BE2C (cell line): ENCODE data around the gene FREM1.

ENCODE experiments used
- DNase-seq: peaks from one replicate; pipeline ENCODE4 v3.0.0-alpha.2; 2020
- H3K27me3 ChIP-seq: fragments of 250-450 bp; sonication (Bioruptor Pico); 2 replicates; pipeline ENCODE4 v1.5.1; 2020; ENCODE audit warnings: mild to moderate bottlenecking
- H3K36me3 ChIP-seq: fragments of 250-450 bp; sonication (Bioruptor Pico); 2 replicates; pipeline ENCODE4 v1.5.1; 2020; ENCODE audit warnings: mild to moderate bottlenecking
- H3K4me1 ChIP-seq: fragments of 250-450 bp; sonication (Bioruptor Pico); 2 replicates; pipeline ENCODE4 v1.5.1; 2020
- H3K4me3 ChIP-seq: 2 replicates; pipeline ENCODE4 v1.5.1; 2011; ENCODE audit warnings: low read depth, low read length
- H3K9me3 ChIP-seq: fragments of 250-450 bp; sonication (Bioruptor Pico); 2 replicates; pipeline ENCODE4 v1.5.1; 2020
- TF ChIP-seq, protein P1 (sequence below): IDR thresholded peaks from 2 replicates; pipeline ENCODE4 v1.5.1; 2012; ENCODE audit warnings: mild to moderate bottlenecking, low read depth, low read length

Gene FREM1

DNA sequence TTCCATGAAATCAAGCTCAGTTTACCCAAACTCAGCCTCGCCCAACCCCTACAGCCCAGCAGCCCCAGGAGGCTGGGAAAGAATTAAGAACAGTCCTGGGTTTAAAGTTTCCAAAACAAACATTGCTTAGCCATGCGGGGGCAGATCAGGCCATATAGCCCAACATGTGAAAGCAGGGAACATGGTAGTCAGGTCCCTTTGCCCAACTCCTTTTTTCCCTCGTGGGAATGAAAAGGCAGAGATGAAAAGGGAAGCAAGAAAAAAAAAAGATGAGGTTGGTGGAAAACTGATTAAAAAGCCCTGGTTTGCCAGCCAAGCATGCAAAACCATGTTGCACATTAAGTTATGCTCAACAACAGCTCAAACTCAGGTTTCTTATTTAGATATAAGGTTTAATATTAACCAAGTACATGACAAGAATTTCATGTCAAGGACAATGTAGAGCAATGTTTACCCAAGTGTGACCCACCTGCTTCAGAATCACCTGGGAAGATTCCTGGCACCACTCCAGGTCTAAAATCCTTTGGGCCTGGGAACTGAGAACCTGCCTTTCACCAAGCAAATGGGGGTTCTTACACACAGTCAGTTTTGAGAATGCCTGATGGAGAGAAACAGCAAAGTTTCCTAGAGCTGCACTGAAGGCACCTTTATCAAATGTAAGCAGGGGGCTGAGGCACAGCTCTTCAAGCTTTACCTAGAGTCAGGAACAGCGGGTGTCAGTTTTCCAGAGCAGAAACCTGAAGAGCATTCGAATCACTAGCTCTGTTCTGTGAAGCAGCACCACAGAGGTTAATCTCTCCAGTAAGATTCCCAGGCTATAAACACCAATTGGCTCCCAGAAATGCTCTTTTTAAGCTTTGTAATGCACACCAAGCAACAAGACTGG is 1.7 kb downstream of the FREM1 start:
- TF ChIP-seq, protein P1, sequence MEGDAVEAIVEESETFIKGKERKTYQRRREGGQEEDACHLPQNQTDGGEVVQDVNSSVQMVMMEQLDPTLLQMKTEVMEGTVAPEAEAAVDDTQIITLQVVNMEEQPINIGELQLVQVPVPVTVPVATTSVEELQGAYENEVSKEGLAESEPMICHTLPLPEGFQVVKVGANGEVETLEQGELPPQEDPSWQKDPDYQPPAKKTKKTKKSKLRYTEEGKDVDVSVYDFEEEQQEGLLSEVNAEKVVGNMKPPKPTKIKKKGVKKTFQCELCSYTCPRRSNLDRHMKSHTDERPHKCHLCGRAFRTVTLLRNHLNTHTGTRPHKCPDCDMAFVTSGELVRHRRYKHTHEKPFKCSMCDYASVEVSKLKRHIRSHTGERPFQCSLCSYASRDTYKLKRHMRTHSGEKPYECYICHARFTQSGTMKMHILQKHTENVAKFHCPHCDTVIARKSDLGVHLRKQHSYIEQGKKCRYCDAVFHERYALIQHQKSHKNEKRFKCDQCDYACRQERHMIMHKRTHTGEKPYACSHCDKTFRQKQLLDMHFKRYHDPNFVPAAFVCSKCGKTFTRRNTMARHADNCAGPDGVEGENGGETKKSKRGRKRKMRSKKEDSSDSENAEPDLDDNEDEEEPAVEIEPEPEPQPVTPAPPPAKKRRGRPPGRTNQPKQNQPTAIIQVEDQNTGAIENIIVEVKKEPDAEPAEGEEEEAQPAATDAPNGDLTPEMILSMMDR, result no peak
- Histone ChIP-seq H3K9me3 (no peaks in the 10 kb centered on the region), H3K36me3 (no peaks in the 10 kb centered on the region), H3K27me3 (no peaks in the 10 kb centered on the region), H3K4me1 (peaks cover 6% of the 10 kb centered on the region), H3K4me3 (no peak overlapping the region)
- DNase-seq, result no peak

DNA sequence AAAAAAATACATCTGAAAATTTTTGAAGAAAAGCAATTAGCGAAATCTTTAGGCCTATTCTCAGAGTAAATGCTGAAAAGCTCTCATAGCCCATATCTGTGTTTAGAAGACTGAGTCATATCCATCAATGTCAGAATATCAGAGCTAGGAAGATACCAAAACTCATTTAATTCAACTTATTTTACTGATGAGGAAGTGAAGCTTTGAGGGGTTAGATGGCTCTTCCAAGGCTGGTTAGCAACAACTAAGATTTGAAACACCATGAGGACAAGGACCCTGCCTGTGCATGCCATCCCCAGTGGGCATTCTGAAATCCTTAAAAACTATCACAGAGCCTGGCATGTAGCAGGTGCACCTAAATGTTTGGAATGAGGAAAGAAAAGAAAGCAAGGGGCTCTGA is 2.5 kb downstream of the FREM1 start:
- Histone ChIP-seq H3K9me3 (no peaks in the 10 kb centered on the region), H3K36me3 (no peaks in the 10 kb centered on the region), H3K27me3 (no peaks in the 10 kb centered on the region), H3K4me1 (peaks cover 6% of the 10 kb centered on the region), H3K4me3 (no peak overlapping the region)
- TF ChIP-seq, protein P1, result no peak
- no peak for DNase-seq

DNA sequence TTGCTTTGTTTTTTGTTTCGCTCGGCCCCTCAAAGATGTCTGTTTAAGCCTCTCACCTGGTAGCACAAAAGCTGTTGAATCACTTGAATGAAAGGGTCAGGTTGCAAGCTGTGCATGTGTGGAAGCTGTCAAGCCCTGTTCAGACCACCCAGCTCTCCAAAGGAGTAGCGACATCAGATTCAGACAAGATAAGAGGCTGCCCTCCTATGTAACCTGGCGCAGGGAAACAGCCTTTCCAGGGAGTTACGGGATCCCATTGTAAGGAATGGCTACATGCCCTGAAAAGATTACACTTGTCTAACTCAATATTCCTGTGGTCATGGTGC is 2.9 kb downstream of the FREM1 start:
- H3K9me3 ChIP-seq, result no peaks in the 10 kb centered on the region
- TF ChIP-seq, protein P1, result no peak
- H3K4me3 ChIP-seq, result no peak overlapping the region
- no peak for DNase-seq
- H3K36me3 ChIP-seq, result no peaks in the 10 kb centered on the region
- peaks cover 6% of the 10 kb centered on the region for H3K4me1 ChIP-seq
- no peaks in the 10 kb centered on the region for H3K27me3 ChIP-seq

DNA sequence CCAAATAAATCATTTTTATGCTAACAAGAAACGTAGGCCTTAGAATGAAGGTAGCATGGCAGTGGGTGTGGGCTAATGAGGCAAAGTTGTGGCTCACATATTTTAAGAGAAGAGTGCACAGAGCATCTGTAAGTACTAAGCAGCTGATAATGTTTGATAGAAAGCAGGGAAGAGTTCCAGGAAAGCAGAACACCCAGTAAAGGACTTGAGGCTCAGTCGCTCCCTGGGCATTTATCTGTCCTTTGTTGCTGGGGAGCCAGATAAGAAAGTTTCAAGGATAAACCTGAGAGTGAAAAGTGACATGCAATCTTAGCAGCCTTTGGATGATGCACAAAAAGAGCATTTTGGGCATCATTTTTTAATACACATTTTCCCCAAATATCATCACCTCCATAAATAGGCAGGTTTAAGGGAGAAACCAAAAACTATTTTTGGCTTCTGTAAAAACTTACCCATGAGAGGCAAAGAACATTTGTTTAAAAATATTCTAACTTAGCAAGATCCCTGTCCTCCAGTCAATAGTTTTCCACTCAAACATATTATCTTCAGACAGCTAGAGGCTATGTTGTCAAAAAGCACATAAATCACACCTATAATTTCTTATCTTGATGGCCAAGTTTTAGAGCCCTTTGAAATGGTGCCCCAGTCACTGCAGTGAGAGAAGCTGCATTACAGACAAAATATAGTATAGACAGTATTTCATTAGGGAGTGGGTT is 3.4 kb downstream of the FREM1 start:
- no peak for DNase-seq
- Histone ChIP-seq H3K27me3 (no peaks in the 10 kb centered on the region), H3K36me3 (no peaks in the 10 kb centered on the region), H3K4me1 (peaks cover 6% of the 10 kb centered on the region), H3K9me3 (no peaks in the 10 kb centered on the region), H3K4me3 (no peak overlapping the region)
- TF ChIP-seq, protein P1, result no peak

DNA sequence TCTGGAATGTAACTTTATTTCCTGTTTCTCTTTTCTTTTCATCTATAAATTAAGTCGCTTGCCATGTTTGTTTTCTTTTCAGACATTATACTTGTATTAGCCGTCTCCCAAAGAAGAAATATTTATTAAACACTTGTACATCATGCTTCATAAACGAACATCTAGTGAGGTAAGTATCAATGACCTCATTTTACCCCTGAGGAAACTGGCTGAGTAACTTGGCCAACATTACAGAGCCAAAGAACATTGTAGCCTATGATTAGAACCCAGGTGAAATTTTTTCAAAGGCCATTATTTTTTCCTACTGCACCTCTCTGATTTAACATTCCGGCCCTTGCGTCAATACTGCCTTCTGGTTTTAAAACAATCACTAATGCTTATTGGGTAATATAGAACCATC is 4.2 kb downstream of the FREM1 start:
- Histone ChIP-seq H3K4me1 (peaks cover 6% of the 10 kb centered on the region), H3K36me3 (no peaks in the 10 kb centered on the region), H3K9me3 (no peaks in the 10 kb centered on the region), H3K27me3 (no peaks in the 10 kb centered on the region), H3K4me3 (no peak overlapping the region)
- DNase-seq, result no peak
- TF ChIP-seq, protein P1, result no peak

DNA sequence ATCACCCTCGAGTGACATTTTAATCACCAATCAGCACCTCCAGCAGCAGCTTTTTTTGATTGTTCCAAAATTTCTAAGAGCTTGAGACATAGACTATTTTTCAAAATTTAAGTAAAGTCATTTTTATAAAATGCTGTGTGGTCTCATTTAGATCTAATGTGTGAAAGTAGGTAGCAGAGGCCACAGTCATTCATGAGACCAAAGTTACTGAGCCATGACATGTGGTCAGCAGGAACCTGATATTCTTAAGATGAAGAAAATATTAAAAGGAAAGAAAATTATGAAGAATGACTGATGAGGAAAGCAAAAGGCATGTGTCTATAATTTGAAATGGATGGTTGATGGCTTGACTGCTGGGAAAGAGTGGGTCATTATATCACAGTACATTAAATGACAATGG is 7.2 kb downstream of the FREM1 start:
- DNase-seq, result no peak

More for the DNA sequence above, 7.2 kb downstream of the FREM1 start:
- H3K36me3 ChIP-seq, result no peaks in the 10 kb centered on the region
- H3K9me3 ChIP-seq, result no peaks in the 10 kb centered on the region
- no peaks in the 10 kb centered on the region for H3K27me3 ChIP-seq
- no peak overlapping the region for H3K4me3 ChIP-seq
- TF ChIP-seq, protein P1, result no peak
- H3K4me1 ChIP-seq, result peaks cover 6% of the 10 kb centered on the region
